ENCODE results near the gene MAP2K6.
A peak's percentile ranks its signal among the peaks of the same experiment; 100 is the strongest.

The MAP2K6 gene

GRCh38 chr17:69414408-69415274 lies at the start of gene MAP2K6:
TSS of gene MAP2K6 (plus strand) at chr17:69414697. CDS start at chr17:69414985, 288 bp downstream.
- DNase-seq, result peak; percentile 20

DNA sequence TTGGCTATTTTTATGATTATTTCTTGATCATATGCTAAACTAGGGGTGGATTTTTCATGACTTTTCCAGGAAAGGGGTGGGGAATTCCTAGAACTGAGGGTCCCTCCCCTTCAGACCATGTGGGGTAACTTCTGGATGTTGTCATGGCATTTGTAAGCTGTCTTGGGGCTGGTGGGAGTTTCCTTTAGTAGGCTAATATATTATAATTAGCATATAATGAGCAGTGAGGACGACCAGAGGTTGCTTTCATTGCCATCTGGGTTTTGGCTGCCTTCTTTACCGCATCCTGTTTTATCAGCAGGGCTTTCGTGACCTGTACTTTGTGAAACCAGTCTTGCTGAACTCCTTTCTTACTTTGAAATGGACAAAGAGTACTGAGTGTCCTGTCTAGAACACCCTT lies 47.2 kb upstream of the MAP2K6 start:
- DNase-seq, result no peak

DNA sequence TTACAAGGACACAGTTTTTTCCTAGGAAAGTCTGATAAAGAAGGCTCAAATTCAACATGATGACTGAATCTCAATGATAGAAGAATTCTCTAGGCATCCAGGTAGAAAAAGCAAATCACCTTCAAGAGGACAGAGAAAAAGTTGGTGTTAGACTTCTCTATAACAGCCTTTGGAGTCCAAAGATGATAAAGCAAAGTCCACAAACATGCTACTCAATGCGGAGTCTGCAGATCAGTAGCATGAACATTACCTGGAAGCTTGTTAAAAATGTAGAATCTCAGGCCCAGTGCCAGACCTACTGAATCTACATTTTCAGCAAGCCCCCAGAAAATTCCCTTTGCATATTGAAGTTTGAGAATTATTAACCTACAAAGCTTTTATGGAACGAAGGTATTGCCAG lies 41.4 kb upstream of the MAP2K6 start:
- no peak for DNase-seq

GRCh38 chr17:69375229-69375628 lies 39.3 kb upstream of the MAP2K6 start:
- no peak for DNase-seq

- DNase-seq, result no peak
Observed at GRCh38 chr17:69388822-69389442, 25.6 kb upstream of the MAP2K6 start.

DNA sequence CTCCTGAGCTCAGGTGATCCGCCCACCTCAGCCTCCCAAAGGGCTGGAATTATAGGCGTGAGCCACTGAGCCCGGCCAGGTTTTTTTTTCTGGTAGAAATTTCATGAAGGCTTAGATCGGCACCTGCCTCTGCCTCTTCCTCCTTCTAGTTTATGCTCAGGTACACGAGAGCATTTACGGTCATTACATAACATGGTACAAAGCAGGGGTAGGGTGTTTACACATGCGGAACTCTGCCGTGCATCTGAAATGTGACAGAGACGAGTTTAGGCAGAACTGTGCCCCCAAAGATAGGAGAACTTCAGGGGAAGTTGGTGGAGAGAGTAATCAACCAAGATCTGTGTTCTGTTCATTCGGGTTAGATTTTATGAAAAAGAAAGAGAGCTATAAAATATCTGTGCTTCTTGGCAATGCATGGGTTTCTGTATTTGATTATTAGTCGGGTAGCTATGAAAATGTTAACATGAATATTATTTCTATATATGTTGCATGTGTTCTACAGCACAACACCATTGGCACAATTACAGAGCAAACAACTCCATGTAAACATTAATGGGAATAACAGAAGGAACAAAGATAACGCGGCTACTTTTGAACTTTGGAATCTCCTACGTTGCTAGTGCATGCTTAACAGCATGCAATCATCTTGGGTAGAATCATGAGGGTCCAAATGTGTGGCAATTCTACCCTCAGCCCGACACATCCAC lies 23.5 kb upstream of the MAP2K6 start:
- DNase-seq, result no peak

- DNase-seq, result no peak
Observed at GRCh38 chr17:69401251-69401650, 13.2 kb upstream of the MAP2K6 start.

GRCh38 chr17:69402052-69402451 lies 12.4 kb upstream of the MAP2K6 start:
- DNase-seq, result no peak

DNA sequence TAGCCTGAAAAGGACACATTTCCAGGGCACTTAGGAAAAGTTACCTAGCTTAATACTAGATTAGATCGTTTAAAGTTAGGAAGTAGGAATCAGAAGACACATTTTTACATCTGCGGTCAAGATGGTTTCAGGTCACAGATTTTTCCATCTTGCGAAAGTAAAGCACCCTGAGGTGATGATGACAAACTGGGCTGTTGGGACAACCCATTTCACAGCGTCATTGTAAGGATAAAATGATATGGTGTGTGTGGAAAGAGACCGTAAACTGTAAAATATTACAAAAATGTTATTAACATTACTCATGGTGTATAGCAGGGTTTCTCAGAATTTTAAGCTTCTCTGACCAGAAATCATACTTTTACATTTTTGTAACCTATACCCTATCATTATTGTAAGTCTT lies 10.1 kb upstream of the MAP2K6 start:
- no peak for DNase-seq

- DNase-seq, result no peak
Observed at GRCh38 chr17:69405096-69405495, 9.4 kb upstream of the MAP2K6 start.

DNA sequence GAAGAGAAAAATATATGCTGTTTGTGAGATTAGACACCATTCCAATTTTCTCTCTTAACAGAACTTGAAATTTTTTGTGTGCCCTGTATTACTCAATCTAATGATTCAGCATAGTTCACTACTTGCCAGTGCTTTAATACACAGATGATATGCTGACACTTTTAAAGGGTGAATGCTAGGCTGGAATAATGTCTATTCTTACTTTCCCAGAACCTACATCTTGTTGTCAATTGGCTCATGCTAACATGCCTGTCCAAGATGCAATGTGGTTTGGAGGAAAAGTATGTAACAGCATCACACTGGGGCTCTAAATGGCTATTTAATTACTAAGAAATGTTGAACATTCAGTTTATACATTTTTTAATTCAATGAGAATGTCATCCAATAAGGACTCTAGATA lies 7.6 kb upstream of the MAP2K6 start:
- no peak for DNase-seq

DNA sequence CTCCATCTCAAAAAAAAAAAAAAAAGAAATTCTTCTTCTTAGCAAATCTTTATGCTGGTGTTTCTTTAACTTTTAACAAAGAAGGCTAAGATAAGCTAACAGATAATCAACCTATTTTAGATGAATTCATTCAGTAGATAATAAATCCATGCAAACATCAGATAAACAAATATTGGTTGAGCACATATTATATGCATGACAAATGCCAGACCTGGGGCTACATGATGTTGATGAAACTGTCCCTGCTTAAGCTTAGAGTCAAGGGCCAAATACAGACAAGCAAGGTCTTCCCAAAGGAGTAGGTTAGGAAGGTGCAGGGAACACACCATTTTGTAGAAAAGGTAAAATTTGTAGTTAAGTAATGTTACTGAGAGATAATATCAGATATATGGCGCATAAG lies 6.7 kb upstream of the MAP2K6 start:
- DNase-seq, result no peak

DNA sequence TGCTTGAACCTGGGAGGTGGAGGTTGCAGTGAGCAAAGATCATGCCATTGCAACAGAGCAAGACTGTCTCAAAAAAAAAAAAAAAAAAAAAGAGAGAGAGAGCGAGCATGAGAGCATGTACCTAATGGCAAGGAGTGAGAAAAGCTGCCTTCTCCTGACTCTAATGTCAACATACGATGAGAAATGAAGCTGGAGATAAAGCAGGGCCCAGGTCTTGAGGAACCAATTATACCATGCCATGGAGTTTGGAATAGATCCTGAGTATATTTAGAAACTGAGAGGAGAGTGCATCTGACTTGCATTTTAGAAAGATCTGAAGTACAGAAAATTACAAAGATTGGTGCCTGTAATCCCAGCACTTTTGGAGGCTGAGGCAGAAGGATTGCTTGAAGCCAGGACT lies 3.8 kb upstream of the MAP2K6 start:
- DNase-seq, result no peak

GRCh38 chr17:69411766-69412165 lies 2.7 kb upstream of the MAP2K6 start:
- DNase-seq, result no peak

- no peak for DNase-seq
Observed at GRCh38 chr17:69412251-69412671, 2.2 kb upstream of the MAP2K6 start.

- DNase-seq, result no peak
Observed at GRCh38 chr17:69415431-69415830, 934 bp downstream of the MAP2K6 start.

GRCh38 chr17:69417545-69418483 lies 3.3 kb downstream of the MAP2K6 start:
- DNase-seq, result no peak

- no peak for DNase-seq
Observed at GRCh38 chr17:69418535-69418934, 4.0 kb downstream of the MAP2K6 start.

GRCh38 chr17:69423450-69423849 lies 9.0 kb downstream of the MAP2K6 start:
- DNase-seq, result no peak

GRCh38 chr17:69424287-69425041 lies 10.0 kb downstream of the MAP2K6 start:
- no peak for DNase-seq

- no peak for DNase-seq
Observed at GRCh38 chr17:69425978-69426377, 11.5 kb downstream of the MAP2K6 start.
